ENCODE results near the gene KRT81.

DNA sequence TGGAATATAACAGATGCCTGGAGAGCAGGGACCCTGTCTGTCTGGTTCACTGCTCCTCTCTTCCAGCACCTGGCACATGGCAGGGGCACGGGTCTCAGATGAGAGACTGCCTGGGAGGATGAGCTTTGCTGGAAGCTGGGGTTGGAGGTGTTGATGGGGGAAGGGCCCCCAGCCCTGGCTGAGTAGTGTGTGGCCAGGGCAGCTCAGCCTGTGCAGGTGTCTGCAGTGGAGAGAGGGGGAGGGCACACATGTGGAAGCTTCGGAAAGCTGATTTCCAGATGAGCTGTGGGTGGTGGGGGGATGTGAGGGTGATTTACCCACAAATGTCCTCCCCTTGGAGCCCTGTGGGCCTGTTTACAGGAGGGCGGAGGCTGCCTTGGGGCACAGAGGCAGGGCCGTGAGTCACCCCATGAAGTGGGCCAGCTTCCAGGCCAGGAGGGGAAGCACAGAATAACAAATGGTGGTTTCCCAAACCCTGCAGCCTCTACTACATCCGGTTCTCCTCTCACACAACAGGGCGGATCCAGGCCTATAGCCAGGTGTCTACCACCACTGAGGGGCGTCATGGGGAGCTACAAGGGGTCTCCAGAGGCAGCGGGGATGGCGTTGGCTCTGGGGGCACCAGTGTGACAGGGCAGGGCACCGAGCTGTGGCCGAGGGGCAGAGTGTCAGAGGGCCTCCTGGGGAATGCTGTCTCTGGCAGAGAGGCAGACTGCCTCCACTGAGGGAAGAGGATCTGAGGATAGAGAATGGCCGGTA, 47.3 kb downstream of the KRT81 start:
- TF ChIP-seq FOXM1 (IDR thresholded peaks at IDR 0.05; ENCODE audit: borderline replicate concordance) (no peak), LEF1 (IDR thresholded peaks at IDR 0.05; ENCODE audit: borderline replicate concordance) (no peak), BHLHE40 (IDR thresholded peaks at IDR 0.05; ENCODE audit: borderline replicate concordance) (no peak), FOXA1 (IDR thresholded peaks at IDR 0.05) (no peak)

Measured in HEK293T (cell line).